Heart left ventricle (tissue), 13 donors: Measurements from ENCODE around the gene COL19A1.

Experiments
- CTCF ChIP-seq, 12 donors: fragments of 200-600 bp; sonication (generic) in 4 of 12; IDR thresholded peaks; one replicate each; pipeline versions ENCODE4 v1.5.0 to v1.8.0; 2018 to 2022; ENCODE audit warnings: antibody characterized with exemption in 12 of 12, mild to moderate bottlenecking in 5 of 12
- POLR2A ChIP-seq, 2 donors: fragments of 450-650 bp; IDR thresholded peaks; one replicate each; pipeline ENCODE4 v1.6.1; 2017; ENCODE audit warnings: antibody characterized with exemption in 2 of 2, mild to moderate bottlenecking in 2 of 2, moderate library complexity in 2 of 2
- donor health status: ischemic (EF 13 %, LVEDD 7.1; RV severe dilation, severe dysfunction).
- donor health status: DM: no; HTN: yes; CAD: no.
- donor health status: DM: no; HTN: no; CAD: no.
- donor health status: ischemic (EF 25% LVEDD 6.9; RV normal size, moderate dysfunction).
- donor health status: ischemic (EF 25% LVEDD 5.7; RV mildly dilated, moderate dysfunction).
- donor health status: ischemic (EF 35%, LVEDD 5.7; RV mildly dilated, moderate dysfunction).
- donor health status: nonischemic (EF 11% LVEDD 7.7; RV severe dilation, severe dysfunction).
- donor health status: DM: yes; HTN: yes; CAD: no.
- donor health status: PGD.
- donor health status: ischemic (EF 29% LVEDD 5.4; RV normal size, mild dysfunction).
- donor health status: nonischemic (EF 23%, LVEDD 6.1; RV moderate dilation, normal function).

GRCh38 chr6:70082830-70083229, 216.5 kb downstream of the COL19A1 start:
- TF ChIP-seq CTCF (IDR thresholded peaks at IDR 0.05) (no peak), POLR2A (IDR thresholded peaks at IDR 0.05) (no peak)
